Endothelial cell of umbilical vein (primary cell): Measurements from ENCODE around the gene XRCC6. TPM values are rescaled to one million over a fixed set of nuclear protein-coding genes. Genes with fewer than 3 reads are reported as not detected.

Experiments used
- BruUV-seq: library from RNA; stranded (reverse); fragments of 400-500 nt; replicated peaks from 2 replicates; lab custom pipeline; 2021; lab: Mats Ljungman, UMichigan
- CTCF ChIA-PET: fragments of 300-600, 350-600 bp; sonication (Branson Sonifier 250); formaldehyde crosslinking; loops from one replicate; lab custom pipeline; 2021; ENCODE audit warnings: antibody characterized with exemption, inconsistent platforms; lab: Charles Lee
- POLR2A ChIA-PET: fragments of 300-600, 350-600 bp; sonication (Branson Sonifier 250); formaldehyde crosslinking; loops from one replicate; lab custom pipeline; 2021; ENCODE audit warnings: antibody characterized with exemption, inconsistent platforms; lab: Charles Lee
- DNase-seq: peaks from one replicate; pipeline ENCODE4 v3.0.0-alpha.2; 2011; ENCODE audit warnings: low read depth, low spot score
- FAIRE-seq: peaks from 2 replicates; lab custom pipeline; 2011; peaks lifted over from hg19 to GRCh38; lab: Jason Lieb, UNC
- H2AFZ ChIP-seq: 2 replicates; pipeline ENCODE4 v1.6.0; 2012; ENCODE audit warnings: low read depth, low read length, control low read depth, inconsistent platforms
- H3K27ac ChIP-seq: 2 replicates; pipeline ENCODE4 v1.5.1; 2011; ENCODE audit warnings: low read depth, mild to moderate bottlenecking, control low read depth, low read length, moderate library complexity; ENCODE audit not compliant: insufficient read depth
- H3K27me3 ChIP-seq, 2 experiments: 2 replicates each; pipeline versions ENCODE4 v1.6.0 to v1.6.1; 2011; ENCODE audit warnings: low read length in 2 of 2, mixed read lengths in 1 of 2; ENCODE audit not compliant: control insufficient read depth in 2 of 2, insufficient read depth in 2 of 2
- H3K36me3 ChIP-seq, 2 experiments: 2 replicates in 1 of 2; 3 replicates in 1 of 2; pipeline ENCODE4 v1.5.1; 2011; ENCODE audit warnings: low read length in 2 of 2, mild to moderate bottlenecking in 1 of 2, moderate library complexity in 1 of 2; ENCODE audit not compliant: control insufficient read depth in 2 of 2, insufficient read depth in 2 of 2; ENCODE audit errors: extremely low read depth in 1 of 2
- H3K4me1 ChIP-seq: 3 replicates; pipeline ENCODE4 v1.5.1; 2011; ENCODE audit warnings: mild to moderate bottlenecking, low read length; ENCODE audit not compliant: control insufficient read depth, insufficient read depth; ENCODE audit errors: extremely low read depth
- H3K4me2 ChIP-seq: 2 replicates; pipeline ENCODE4 v1.6.1; 2011; ENCODE audit warnings: low read length, control low read depth, mixed read lengths; ENCODE audit not compliant: insufficient read depth
- H3K4me3 ChIP-seq, 3 experiments: fragments of 200-600 bp in 1 of 3; sonication (generic), shearing (Covaris generic) in 1 of 3; replicated peaks in 1 of 3; 2 replicates each; pipeline ENCODE4 v1.5.1; 2011 to 2016; ENCODE audit warnings: control low read depth in 3 of 3, low read length in 3 of 3, mild to moderate bottlenecking in 2 of 3, inconsistent platforms in 1 of 3, low read depth in 1 of 3, moderate library complexity in 1 of 3; ENCODE audit not compliant: insufficient read depth in 1 of 3
- H3K79me2 ChIP-seq: 2 replicates; pipeline ENCODE4 v1.6.0; 2012; ENCODE audit warnings: low read length, inconsistent platforms; ENCODE audit not compliant: control insufficient read depth, insufficient read depth
- H3K9ac ChIP-seq: replicated peaks from 2 replicates; pipeline ENCODE3; 2011; ENCODE audit warnings: low read length, control low read depth; ENCODE audit not compliant: insufficient read depth; ENCODE audit errors: extremely low read depth
- H3K9me1 ChIP-seq: replicated peaks from 3 replicates; pipeline ENCODE4 v1.6.0; 2011; ENCODE audit warnings: mild to moderate bottlenecking, low read length; ENCODE audit not compliant: control insufficient read depth, insufficient read depth; ENCODE audit errors: extremely low read depth
- H3K9me3 ChIP-seq: replicated peaks from 2 replicates; pipeline ENCODE4 v1.5.1; 2012; ENCODE audit warnings: low read length, inconsistent platforms; ENCODE audit not compliant: control insufficient read depth, insufficient read depth
- H4K20me1 ChIP-seq: replicated peaks from 2 replicates; pipeline ENCODE3; 2011; ENCODE audit warnings: mild to moderate bottlenecking, low read length; ENCODE audit not compliant: control insufficient read depth, insufficient read depth; ENCODE audit errors: extremely low read depth
- CTCF ChIP-seq, 2 donors: IDR thresholded peaks; 1 replicate in 1 of 2; 2 replicates in 1 of 2; pipeline ENCODE4 v1.5.1; 2011; ENCODE audit warnings: low read length in 2 of 2, mild to moderate bottlenecking in 2 of 2, moderate library complexity in 2 of 2, control low read depth in 1 of 2, inconsistent platforms in 1 of 2, low read depth in 1 of 2; ENCODE audit not compliant: insufficient read depth in 1 of 2; ENCODE audit errors: extremely low read depth in 1 of 2
- EZH2 ChIP-seq: IDR thresholded peaks from 2 replicates; pipeline ENCODE4 v1.6.1; 2012; ENCODE audit warnings: borderline replicate concordance, low read depth, mild to moderate bottlenecking, moderate library complexity, low read length, inconsistent platforms; ENCODE audit not compliant: severe bottlenecking
- FOS ChIP-seq: IDR thresholded peaks from 2 replicates; pipeline ENCODE4 v1.6.1; 2011; ENCODE audit warnings: mild to moderate bottlenecking, low read length, moderate library complexity, borderline replicate concordance; ENCODE audit not compliant: insufficient read depth
- GATA2 ChIP-seq: IDR thresholded peaks from 2 replicates; pipeline ENCODE4 v1.7.0; 2011; ENCODE audit warnings: low read depth, mild to moderate bottlenecking, moderate library complexity, mixed read lengths, low read length; ENCODE audit not compliant: insufficient read length, insufficient read depth
- JUN ChIP-seq: IDR thresholded peaks from 2 replicates; pipeline ENCODE4 v1.6.1; 2011; ENCODE audit warnings: borderline replicate concordance, low read depth; ENCODE audit not compliant: insufficient read length, insufficient read depth
- MYC ChIP-seq: IDR thresholded peaks from one replicate; pipeline ENCODE4 v1.6.1; 2011; ENCODE audit warnings: mild to moderate bottlenecking, low read depth, low read length
- POLR2A ChIP-seq: IDR thresholded peaks from 2 replicates; pipeline ENCODE4 v1.6.1; 2012; ENCODE audit warnings: low read depth, mild to moderate bottlenecking, control low read depth, low read length
- POLR2AphosphoS5 ChIP-seq: IDR thresholded peaks from 2 replicates; pipeline ENCODE4 v1.6.1; 2012; ENCODE audit warnings: low read depth, mild to moderate bottlenecking, control low read depth, low read length, moderate library complexity; ENCODE audit not compliant: insufficient read depth
- dilution Hi-C: fragments of 300-500 bp; cut with MboI; formaldehyde crosslinking; loops from one replicate; pipeline ENCODE4 v1.15.0; 2019; ENCODE audit warnings: low sequenced_read_pairs; ENCODE audit not compliant: extremely low pct_ligation_motif_present
- intact Hi-C: fragments of 100-400 bp; cut with micrococcal nuclease; formaldehyde crosslinking; loops from one replicate; pipeline ENCODE4 v1.10.0; 2022
- polyA plus RNA-seq, 4 experiments: library from polyadenylated mRNA; depleted of rRNA in 3 of 4; stranded (reverse) in 3 of 4; unstranded in 1 of 4; fragments of >200 nt; gene quantifications; 2 replicates each; pipeline versions ENCODE4 v1.2.1 to v1.2.3, GENCODE V29; 2011 to 2012; ENCODE audit warnings: missing spikeins in 1 of 4
- total RNA-seq: library from RNA; stranded (reverse); gene quantifications from 2 replicates; pipeline ENCODE4 v1.2.3, GENCODE V29; 2021
- TF ChIP-seq, protein P1 (sequence below): IDR thresholded peaks from 2 replicates; pipeline ENCODE4 v1.6.1; 2011; ENCODE audit not compliant: insufficient read depth, insufficient read length

Gene XRCC6
- total and polyA plus RNA-seq, 2 donors (not counting 3 experiments of a cell fraction or from before 2014, with no cell fraction given), result 117 to 309 TPM

- FAIRE-seq (no peak), DNase-seq (no peak)
- H3K9ac ChIP-seq, result no peak overlapping the region
- no peaks in the 10 kb centered on the region for H4K20me1 ChIP-seq
- no peak overlapping the region for H3K27ac ChIP-seq
- no peaks in the 10 kb centered on the region for H3K79me2 ChIP-seq
- POLR2A ChIA-PET, result no interaction called here
- no peak overlapping the region for H2AFZ ChIP-seq
- no TSS peak for BruUV-seq
- TF ChIP-seq GATA2 (no peak), JUN (no peak), FOS (no peak), POLR2AphosphoS5 (no peak), CTCF (IDR thresholded peaks at IDR 0.05; ENCODE audit: extremely low read depth in 1 of 2, insufficient read depth in 1 of 2, low read depth in 1 of 2, low read length in 2 of 2) (no peak), EZH2 (no peak), POLR2A (no peak), MYC (no peak)
- TF ChIP-seq, protein P1, sequence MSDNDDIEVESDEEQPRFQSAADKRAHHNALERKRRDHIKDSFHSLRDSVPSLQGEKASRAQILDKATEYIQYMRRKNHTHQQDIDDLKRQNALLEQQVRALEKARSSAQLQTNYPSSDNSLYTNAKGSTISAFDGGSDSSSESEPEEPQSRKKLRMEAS, result no peak
- no peak overlapping the region for H3K4me3 ChIP-seq
- H3K9me3 ChIP-seq, result no peaks in the 10 kb centered on the region
- no peak overlapping the region for H3K4me2 ChIP-seq
- H3K27me3 ChIP-seq, result no peaks in the 10 kb centered on the region
- H3K9me1 ChIP-seq, result no peaks in the 10 kb centered on the region
- dilution Hi-C loops (no loop called here), intact Hi-C loops (loop anchor here (5.0 kb wide), 1 partner anchor 43 kb away; the partner anchor contains the start of genes DESI1 and XRCC6)
- peaks cover 23 to 33% of the 10 kb centered on the region in 2 experiments for H3K36me3 ChIP-seq
- peaks cover 15% of the 10 kb centered on the region for H3K4me1 ChIP-seq
- CTCF ChIA-PET, result interaction anchor here (0.6 to 1.5 kb wide), 3 partner anchors 14 to 276 kb away, joined by 3 to 4 read pairs (median 3); no protein-coding TSS in a partner anchor
Observed at GRCh38 chr22:41664951-41665350, 43.9 kb downstream of the XRCC6 start.
